ENCODE results near the gene P4HA1.

P4HA1 gene

DNA sequence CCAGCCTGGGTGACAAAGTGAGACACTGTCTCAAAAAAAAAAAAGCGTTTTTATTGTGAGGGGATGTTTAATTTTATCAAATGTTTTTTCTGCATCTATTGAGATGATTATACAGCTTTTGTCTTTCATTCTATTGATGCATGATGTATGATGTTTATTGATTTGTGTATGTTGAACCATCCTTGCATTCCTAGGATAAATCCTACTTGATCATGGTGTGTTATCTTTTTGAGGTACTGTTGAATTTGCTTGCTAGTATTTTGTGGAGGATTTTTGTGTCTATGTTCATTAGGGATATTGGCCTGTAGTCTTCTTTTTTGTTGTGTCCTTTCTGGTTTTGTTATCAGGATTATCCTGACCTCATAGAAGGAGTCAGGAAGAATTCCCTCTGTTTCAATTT lies 119.8 kb downstream of the P4HA1 start:
- FAIRE-seq: no peak

Data from endometrium (tissue), 2 donors.